ENCODE results near the gene RXRA. TPM values are rescaled to one million over a fixed set of nuclear protein-coding genes. Genes with fewer than 3 reads are reported as not detected.

Gene RXRA
- total RNA-seq, 6 donors from 2014 or later: 43.8 to 92.7 (median 74.1) TPM

GRCh38 chr9:134388976-134389375 is 62.7 kb downstream of the RXRA start:
- no peaks in the 10 kb centered on the region for H3K27me3 ChIP-seq
- peaks cover 0 to 5% (median 0%) of the 10 kb centered on the region in 4 donors for H3K36me3 ChIP-seq
- H3K4me3 ChIP-seq: no peak overlapping the region
- H3K27ac ChIP-seq: peak overlapping the region in 2 of 4 donors; percentile 19 to 22
- DNase-seq (no peak), ATAC-seq (ENCODE audit: low FRiP score in 2 of 2) (no peak)
- H3K4me1 ChIP-seq: peaks cover 67 to 96% (median 86%) of the 10 kb centered on the region in 4 donors
- TF ChIP-seq CTCF (IDR thresholded peaks at IDR 0.05) (no peak), EP300 (IDR thresholded peaks at IDR 0.05) (no peak), POLR2A (IDR thresholded peaks at IDR 0.05) (no peak), POLR2AphosphoS5 (IDR thresholded peaks at IDR 0.05) (no peak)
- H3K9me3 ChIP-seq: no peaks in the 10 kb centered on the region
- 80 to 82% methylated on average over 8 to 17 of the region's 17 CpGs for WGBS, 2 donors

- Histone ChIP-seq H3K27ac (peak overlapping the region in 1 of 4 donors; percentile 19), H3K4me3 (no peak overlapping the region), H3K4me1 (peaks cover 69 to 97% (median 85%) of the 10 kb centered on the region in 4 donors), H3K27me3 (no peaks in the 10 kb centered on the region), H3K36me3 (peaks cover 0 to 5% (median 0%) of the 10 kb centered on the region in 4 donors), H3K9me3 (no peaks in the 10 kb centered on the region)
- WGBS, 2 donors: 87 to 89% methylated on average over 11 of the region's 13 CpGs
- no peak for TF ChIP-seq POLR2A (IDR thresholded peaks at IDR 0.05)
- TF ChIP-seq POLR2AphosphoS5 (IDR thresholded peaks at IDR 0.05): no peak
- no peak for TF ChIP-seq CTCF (IDR thresholded peaks at IDR 0.05)
- TF ChIP-seq EP300 (IDR thresholded peaks at IDR 0.05): no peak
- ATAC-seq (ENCODE audit: low FRiP score in 2 of 2) (no peak), DNase-seq (no peak)
Observed at GRCh38 chr9:134389642-134390041, 63.4 kb downstream of the RXRA start.

- TF ChIP-seq POLR2A (IDR thresholded peaks at IDR 0.05) (no peak), POLR2AphosphoS5 (IDR thresholded peaks at IDR 0.05) (no peak), EP300 (IDR thresholded peaks at IDR 0.05) (no peak), CTCF (IDR thresholded peaks at IDR 0.05) (no peak)
- ATAC-seq (ENCODE audit: low FRiP score in 2 of 2) (no peak), DNase-seq (no peak)
- peak overlapping the region in 3 of 4 donors; percentile 42 to 65 (median 59) for H3K27ac ChIP-seq
- H3K4me3 ChIP-seq: peak overlapping the region in 1 of 4 donors; percentile 3
- peaks cover 0 to 5% (median 0%) of the 10 kb centered on the region in 4 donors for H3K36me3 ChIP-seq
- no peaks in the 10 kb centered on the region for H3K9me3 ChIP-seq
- 77 to 80% methylated on average over 1 to 16 of the region's 17 CpGs for WGBS, 2 donors
- peaks cover 70 to 97% (median 85%) of the 10 kb centered on the region in 4 donors for H3K4me1 ChIP-seq
- no peaks in the 10 kb centered on the region for H3K27me3 ChIP-seq
Observed at GRCh38 chr9:134390537-134390936, 64.3 kb downstream of the RXRA start.

GRCh38 chr9:134390947-134391318 is 64.7 kb downstream of the RXRA start:
- Histone ChIP-seq H3K4me3 (peak overlapping the region in 1 of 4 donors; percentile 3), H3K9me3 (no peaks in the 10 kb centered on the region), H3K27me3 (no peaks in the 10 kb centered on the region), H3K36me3 (peaks cover 0 to 5% (median 0%) of the 10 kb centered on the region in 4 donors), H3K4me1 (peaks cover 70 to 97% (median 85%) of the 10 kb centered on the region in 4 donors), H3K27ac (peak overlapping the region in 3 of 4 donors; percentile 42 to 65 (median 59))
- ATAC-seq (ENCODE audit: low FRiP score in 2 of 2): no peak
- 66 to 80% methylated on average over 2 to 11 of the region's 11 CpGs for WGBS, 2 donors
- no peak for TF ChIP-seq EP300 (IDR thresholded peaks at IDR 0.05)
- no peak for TF ChIP-seq POLR2A (IDR thresholded peaks at IDR 0.05)
- no peak for TF ChIP-seq POLR2AphosphoS5 (IDR thresholded peaks at IDR 0.05)
- no peak for TF ChIP-seq CTCF (IDR thresholded peaks at IDR 0.05)
- no peak for DNase-seq

Data from upper lobe of left lung (tissue), 6 donors.